HepG2 (cell line): ENCODE measurements around the gene SFXN5. TPM values are rescaled to one million over a fixed set of nuclear protein-coding genes. Genes with fewer than 3 reads are reported as not detected.

Source experiments
- ARID4A ChIP-seq: sonication (generic); formaldehyde crosslinking; IDR thresholded peaks from 2 replicates; pipeline ENCODE4 v1.5.0; 2020; ENCODE audit warnings: mild to moderate bottlenecking, missing genetic modification reagents, borderline replicate concordance
- HDAC1 ChIP-seq: sonication (generic); formaldehyde crosslinking; IDR thresholded peaks from 2 replicates; pipeline ENCODE4 v1.5.1; 2020; ENCODE audit warnings: mild to moderate bottlenecking, missing genetic modification reagents
- RFXAP ChIP-seq: sonication (generic); formaldehyde crosslinking; IDR thresholded peaks from 2 replicates; pipeline ENCODE4 v1.4.0; 2020; ENCODE audit warnings: missing genetic modification reagents, borderline replicate concordance
- SOX13 ChIP-seq, 3 experiments: fragments of 450-650 bp in 1 of 3; sonication (generic) in 1 of 3; formaldehyde crosslinking in 1 of 3; IDR thresholded peaks in 2 of 3; conservative IDR thresholded peaks in 1 of 3; 2 replicates each; pipeline versions ENCODE4 v1.5.0 to v1.6.1; 2016 to 2020; ENCODE audit warnings: antibody characterized with exemption in 1 of 3, mild to moderate bottlenecking in 1 of 3, missing compliant biosample characterization in 1 of 3, missing genetic modification reagents in 1 of 3, moderate library complexity in 1 of 3
- TBX3 ChIP-seq: fragments of 450-650 bp; IDR thresholded peaks from 2 replicates; pipeline ENCODE4 v1.6.1; 2017; ENCODE audit warnings: antibody characterized with exemption, mild to moderate bottlenecking, inconsistent platforms, borderline replicate concordance
- ZC3H13 ChIP-seq: sonication (generic); formaldehyde crosslinking; IDR thresholded peaks from 2 replicates; pipeline ENCODE4 v1.8.1; 2023; ENCODE audit warnings: mild to moderate bottlenecking, missing genetic modification reagents, moderate library complexity
- ZC3H4 ChIP-seq: sonication (generic); formaldehyde crosslinking; IDR thresholded peaks from 2 replicates; pipeline ENCODE4 v1.4.0; 2020; ENCODE audit warnings: missing genetic modification reagents, borderline replicate concordance
- ZNF224 ChIP-seq: sonication (generic); formaldehyde crosslinking; IDR thresholded peaks from 2 replicates; pipeline ENCODE4 v1.5.0; 2020; ENCODE audit warnings: mild to moderate bottlenecking, missing genetic modification reagents
- ZNF646 ChIP-seq: sonication (generic); formaldehyde crosslinking; IDR thresholded peaks from 2 replicates; pipeline ENCODE4 v1.9.0; 2021; ENCODE audit warnings: mild to moderate bottlenecking, missing genetic modification reagents
- polyA plus RNA-seq, 8 experiments: library from polyadenylated mRNA; depleted of rRNA in 3 of 8; stranded (reverse) in 7 of 8; unstranded in 1 of 8; fragments of >200 nt; fragmentation: Illumina TruSeq in 4 of 8; extraction: Trizol in 4 of 8; gene quantifications; 2 replicates each; pipeline versions ENCODE4 v1.2.1 to v1.2.3, GENCODE V29; 2011 to 2016; ENCODE audit warnings: low read depth in 4 of 8, missing spikeins in 1 of 8, mixed read lengths in 1 of 8; ENCODE audit not compliant: insufficient read depth in 1 of 8
- total RNA-seq, 5 experiments: library from RNA; depleted of rRNA; stranded (reverse); fragments of >200 nt; fragmentation: Illumina TruSeq; extraction: Trizol; gene quantifications; 2 replicates each; pipeline ENCODE4 v1.2.3, GENCODE V29; 2016; ENCODE audit warnings: low read depth in 1 of 5

Gene SFXN5
- total and polyA plus RNA-seq, 2 of the 13 experiments (the other 11 are each of a cell fraction or from before 2014, with no cell fraction given), result 34.9 to 37.4 TPM

- peak; percentile 90 for TF ChIP-seq ZNF646 (CRISPR knock-in tag)
- TF ChIP-seq ZNF224, result no peak
- TF ChIP-seq TBX3, result peak; percentile 30; the same call in 1 of the 2 replicates
- TF ChIP-seq RFXAP (CRISPR knock-in tag), result peak; percentile 75; the same call in 1 of the 2 replicates
- peak; percentile 73 for TF ChIP-seq HDAC1
- peak; percentile 68 for TF ChIP-seq ARID4A
- TF ChIP-seq ZC3H13, result no peak
- no peak for TF ChIP-seq ZC3H4 (CRISPR knock-in tag)
- TF ChIP-seq SOX13 (IDR thresholded peaks at IDR 0.05), result no peak
- no peak; a peak in 1 of 4 replicates for TF ChIP-seq SOX13 (CRISPR knock-in tag; conservative IDR thresholded peaks at IDR 0.05 in 1 of 2, IDR thresholded peaks at IDR 0.05 in 1 of 2)
These were observed 19.7 kb upstream of the SFXN5 start (continued) for GRCh38 chr2:73091164-73091563.
